ENCODE data around the gene COL5A1.

COL5A1 gene

GRCh38 chr9:134693011-134693410, 51.4 kb downstream of the COL5A1 start:
- H3K27ac ChIP-seq: no peak overlapping the region
- H3K4me1 ChIP-seq (ENCODE audit: control insufficient read depth in 1 of 2, insufficient read depth in 1 of 2, low read depth in 1 of 2, low read length in 1 of 2): no peaks in the 10 kb centered on the region
- TF ChIP-seq CTCF (IDR thresholded peaks at IDR 0.05): no peak
- H3K36me3 ChIP-seq: no peaks in the 10 kb centered on the region
- H3K27me3 ChIP-seq: peaks cover 16% of the 10 kb centered on the region
- H3K4me3 ChIP-seq (ENCODE audit: low read depth in 1 of 2, low read length in 1 of 2): no peak overlapping the region
- no peaks in the 10 kb centered on the region for H3K9me3 ChIP-seq

DNA sequence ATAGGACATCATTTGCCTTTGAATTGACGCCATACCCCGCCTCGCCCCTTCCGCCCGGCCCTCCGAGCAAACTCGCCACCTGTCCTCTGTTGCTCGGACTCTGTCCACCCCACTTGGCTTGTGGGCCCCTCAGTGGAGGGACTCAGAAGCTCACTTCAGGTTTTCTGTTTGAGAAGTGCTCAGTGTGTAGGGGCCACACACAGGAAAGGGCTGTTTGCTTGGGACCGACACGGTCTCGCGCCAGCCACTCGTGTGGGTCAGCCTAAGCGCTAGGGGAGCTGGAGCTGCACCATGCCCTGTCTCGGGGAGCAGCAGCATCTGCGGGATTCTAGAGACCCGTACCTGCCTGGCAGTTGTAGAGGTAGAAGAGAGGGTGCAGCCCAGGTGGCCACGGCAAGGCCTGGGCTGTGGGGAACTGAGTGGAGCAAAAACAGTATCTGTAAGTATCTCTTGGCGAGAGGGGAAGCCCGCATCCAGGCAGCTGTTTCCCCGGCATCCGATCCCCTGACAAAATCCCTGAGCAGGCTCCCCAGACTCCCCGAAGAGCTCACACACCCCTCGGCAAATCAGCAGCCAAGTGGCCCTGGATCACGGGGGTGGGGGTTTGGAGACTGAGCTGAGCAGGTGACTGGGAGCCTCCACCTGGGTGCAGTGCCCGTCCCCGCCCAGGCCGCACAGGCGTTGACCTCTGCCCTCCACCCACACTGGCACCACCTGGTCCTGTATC, 52.2 kb downstream of the COL5A1 start:
- no peak overlapping the region for H3K4me3 ChIP-seq (ENCODE audit: low read depth in 1 of 2, low read length in 1 of 2)
- H3K27ac ChIP-seq: no peak overlapping the region
- no peak for TF ChIP-seq CTCF (IDR thresholded peaks at IDR 0.05)
- no peaks in the 10 kb centered on the region for H3K36me3 ChIP-seq
- H3K27me3 ChIP-seq: peaks cover 16% of the 10 kb centered on the region
- H3K9me3 ChIP-seq: no peaks in the 10 kb centered on the region
- H3K4me1 ChIP-seq (ENCODE audit: control insufficient read depth in 1 of 2, insufficient read depth in 1 of 2, low read depth in 1 of 2, low read length in 1 of 2): no peaks in the 10 kb centered on the region

DNA sequence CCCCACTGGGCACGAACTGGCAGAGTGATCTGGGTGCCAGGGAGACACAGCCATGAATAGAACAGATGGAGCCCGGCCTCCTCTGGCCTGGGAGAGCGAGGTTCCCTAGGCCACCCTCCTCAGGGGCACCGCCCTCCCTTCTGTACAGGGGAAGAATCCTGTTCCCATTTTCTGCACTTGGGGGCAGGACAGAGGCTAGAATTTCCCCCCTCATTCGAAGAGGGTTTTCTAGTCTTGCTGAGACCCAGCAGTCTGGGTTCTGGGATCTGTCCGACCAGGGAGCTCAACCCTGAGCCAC, 52.7 kb downstream of the COL5A1 start:
- TF ChIP-seq CTCF (IDR thresholded peaks at IDR 0.05): no peak

DNA sequence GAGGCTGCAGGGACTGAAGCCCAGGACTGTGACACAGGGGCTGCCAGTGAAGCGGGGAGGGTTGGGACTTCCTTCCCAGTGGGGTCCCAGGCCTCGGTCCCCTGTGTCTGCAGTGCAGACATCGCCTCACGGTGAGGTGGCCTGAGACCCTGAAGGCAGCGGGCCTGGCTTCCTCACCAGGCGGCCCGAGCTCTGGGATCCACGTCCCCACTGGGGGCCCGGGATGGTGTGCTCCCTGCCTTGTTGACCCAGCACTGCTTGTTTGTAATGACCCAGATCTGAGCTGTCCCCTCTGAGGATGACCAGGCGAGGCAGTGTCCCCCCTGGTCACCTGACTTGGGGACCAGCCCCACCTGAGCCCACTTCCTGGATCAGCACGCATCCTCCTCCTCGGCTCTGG, 53.1 kb downstream of the COL5A1 start:
- no peaks in the 10 kb centered on the region for H3K9me3 ChIP-seq
- TF ChIP-seq CTCF (IDR thresholded peaks at IDR 0.05): no peak
- no peak overlapping the region for H3K4me3 ChIP-seq (ENCODE audit: low read depth in 1 of 2, low read length in 1 of 2)
- peaks cover 20% of the 10 kb centered on the region for H3K27me3 ChIP-seq
- H3K36me3 ChIP-seq: no peaks in the 10 kb centered on the region
- no peaks in the 10 kb centered on the region for H3K4me1 ChIP-seq (ENCODE audit: control insufficient read depth in 1 of 2, insufficient read depth in 1 of 2, low read depth in 1 of 2, low read length in 1 of 2)
- H3K27ac ChIP-seq: no peak overlapping the region

More for the DNA sequence above, 52.7 kb downstream of the COL5A1 start:
- Histone ChIP-seq H3K9me3 (no peaks in the 10 kb centered on the region), H3K27ac (no peak overlapping the region), H3K36me3 (no peaks in the 10 kb centered on the region), H3K27me3 (peaks cover 16% of the 10 kb centered on the region), H3K4me1 (ENCODE audit: control insufficient read depth in 1 of 2, insufficient read depth in 1 of 2, low read depth in 1 of 2, low read length in 1 of 2) (no peaks in the 10 kb centered on the region), H3K4me3 (ENCODE audit: low read depth in 1 of 2, low read length in 1 of 2) (no peak overlapping the region)

GRCh38 chr9:134695144-134695543, 53.5 kb downstream of the COL5A1 start:
- TF ChIP-seq CTCF (IDR thresholded peaks at IDR 0.05): no peak
- Histone ChIP-seq H3K9me3 (no peaks in the 10 kb centered on the region), H3K27me3 (peaks cover 24% of the 10 kb centered on the region), H3K27ac (no peak overlapping the region), H3K36me3 (no peaks in the 10 kb centered on the region), H3K4me1 (ENCODE audit: control insufficient read depth in 1 of 2, insufficient read depth in 1 of 2, low read depth in 1 of 2, low read length in 1 of 2) (no peaks in the 10 kb centered on the region), H3K4me3 (ENCODE audit: low read depth in 1 of 2, low read length in 1 of 2) (no peak overlapping the region)

Data from neutrophil (primary cell).